HG03097 (cell line): Measurements from ENCODE around the gene AKNA.

Experiments
- ATAC-seq: cut with Tn5 transposase; IDR thresholded peaks from one replicate; pipeline ENCODE4 v1.9.1; 2021; ENCODE audit not compliant: unreplicated experiment, low FRiP score

Gene AKNA

GRCh38 chr9:114418053-114418452 is 30.3 kb upstream of the AKNA start:
- ATAC-seq = no peak

GRCh38 chr9:114417511-114417910 is 29.7 kb upstream of the AKNA start:
- ATAC-seq = no peak

- no peak for ATAC-seq
Observed at GRCh38 chr9:114416906-114417305, 29.1 kb upstream of the AKNA start.

- ATAC-seq = no peak
Observed at GRCh38 chr9:114416290-114416689, 28.5 kb upstream of the AKNA start.

GRCh38 chr9:114414346-114414745 is 26.6 kb upstream of the AKNA start:
- ATAC-seq = no peak

GRCh38 chr9:114413861-114414301 is 26.1 kb upstream of the AKNA start:
- ATAC-seq = no peak

- no peak for ATAC-seq
Observed at GRCh38 chr9:114412048-114412683, 24.4 kb upstream of the AKNA start.

GRCh38 chr9:114411452-114411851 is 23.7 kb upstream of the AKNA start:
- ATAC-seq = no peak

GRCh38 chr9:114410910-114411309 is 23.1 kb upstream of the AKNA start:
- ATAC-seq = no peak

- ATAC-seq = no peak
Observed at GRCh38 chr9:114409842-114410241, 22.1 kb upstream of the AKNA start.

GRCh38 chr9:114409103-114409780 is 21.5 kb upstream of the AKNA start:
- ATAC-seq = no peak

- no peak for ATAC-seq
Observed at GRCh38 chr9:114408645-114409044, 20.9 kb upstream of the AKNA start.

- no peak for ATAC-seq
Observed at GRCh38 chr9:114407889-114408288, 20.1 kb upstream of the AKNA start.

- ATAC-seq = no peak
Observed at GRCh38 chr9:114406441-114406840, 18.7 kb upstream of the AKNA start.

GRCh38 chr9:114405294-114406034 is 17.7 kb upstream of the AKNA start:
- ATAC-seq = peak; percentile 72

- ATAC-seq = no peak
Observed at GRCh38 chr9:114404531-114404930, 16.7 kb upstream of the AKNA start.

GRCh38 chr9:114403153-114403756 is 15.5 kb upstream of the AKNA start:
- ATAC-seq = no peak

- no peak for ATAC-seq
Observed at GRCh38 chr9:114401344-114401743, 13.6 kb upstream of the AKNA start.

GRCh38 chr9:114400772-114401171 is 13.0 kb upstream of the AKNA start:
- ATAC-seq = no peak

GRCh38 chr9:114400219-114400618 is 12.4 kb upstream of the AKNA start:
- ATAC-seq = no peak

- ATAC-seq = no peak
Observed at GRCh38 chr9:114399381-114399780, 11.6 kb upstream of the AKNA start.
